Fibroblast of lung (primary cell): ENCODE data around the gene OGDHL. TPM values are rescaled to one million over a fixed set of nuclear protein-coding genes. Genes with fewer than 3 reads are reported as not detected.
"Not testable (repeated sequence)": the region's sequence is repeated elsewhere in the genome, so short reads cannot be mapped to it uniquely, and the experiment has no call there.

Experiments used
- DNase-seq, 2 donors: peaks; one replicate each; pipeline versions ENCODE4 v3.0.0 to v3.0.0-alpha.2; 2010; ENCODE audit warnings: low read depth in 2 of 2
- H2AFZ ChIP-seq: 2 replicates; pipeline ENCODE4 v1.5.1; 2012; ENCODE audit warnings: low read length, control low read depth, inconsistent platforms
- H3K27ac ChIP-seq: 2 replicates; pipeline ENCODE4 v1.5.1; 2011; ENCODE audit warnings: low read length, control low read depth; ENCODE audit not compliant: insufficient read depth
- H3K27me3 ChIP-seq: 2 replicates; pipeline ENCODE4 v1.5.1; 2011; ENCODE audit warnings: mild to moderate bottlenecking, low read length; ENCODE audit not compliant: control insufficient read depth, insufficient read depth
- H3K36me3 ChIP-seq: 2 replicates; pipeline ENCODE4 v1.5.1; 2011; ENCODE audit warnings: low read length; ENCODE audit not compliant: control insufficient read depth, insufficient read depth
- H3K4me1 ChIP-seq: 2 replicates; pipeline ENCODE4 v1.5.1; 2011; ENCODE audit warnings: low read length; ENCODE audit not compliant: control insufficient read depth, insufficient read depth; ENCODE audit errors: extremely low read depth
- H3K4me2 ChIP-seq: 2 replicates; pipeline ENCODE4 v1.5.1; 2011; ENCODE audit warnings: low read length, control low read depth; ENCODE audit not compliant: insufficient read depth; ENCODE audit errors: extremely low read depth
- H3K4me3 ChIP-seq, 4 experiments: fragments of 200-600 bp in 1 of 4; sonication (generic) in 1 of 4; replicated peaks in 1 of 4; 2 replicates each; pipeline ENCODE4 v1.5.1; 2011 to 2016; ENCODE audit warnings: low read length in 4 of 4, low read depth in 3 of 4, mild to moderate bottlenecking in 3 of 4, control low read depth in 2 of 4, inconsistent platforms in 1 of 4, mixed read lengths in 1 of 4; ENCODE audit not compliant: insufficient read depth in 1 of 4; ENCODE audit errors: control extremely low read depth in 1 of 4
- H3K79me2 ChIP-seq: 2 replicates; pipeline ENCODE4 v1.5.1; 2012; ENCODE audit warnings: mild to moderate bottlenecking, low read length, inconsistent platforms; ENCODE audit not compliant: control insufficient read depth, insufficient read depth
- H3K9ac ChIP-seq: 2 replicates; pipeline ENCODE4 v1.5.1; 2011; ENCODE audit warnings: mild to moderate bottlenecking, low read length, control low read depth; ENCODE audit not compliant: insufficient read depth
- H3K9me3 ChIP-seq: 2 replicates; pipeline ENCODE4 v1.5.1; 2012; ENCODE audit warnings: low read depth, low read length; ENCODE audit not compliant: control insufficient read depth, insufficient read depth
- H4K20me1 ChIP-seq: 2 replicates; pipeline ENCODE4 v1.5.1; 2011; ENCODE audit warnings: low read length; ENCODE audit not compliant: control insufficient read depth, insufficient read depth; ENCODE audit errors: extremely low read depth
- EZH2 ChIP-seq: IDR thresholded peaks from 2 replicates; pipeline ENCODE4 v1.5.1; 2012; ENCODE audit warnings: low read length, control low read depth, mild to moderate bottlenecking; ENCODE audit errors: missing control alignments
- polyA plus RNA-seq, 2 donors: library from polyadenylated mRNA; depleted of rRNA in 1 of 2; stranded (reverse) in 1 of 2; unstranded in 1 of 2; fragments of >200 nt; gene quantifications; 2 replicates each; pipeline ENCODE4 v1.2.1, GENCODE V29; 2011 to 2012; ENCODE audit warnings: missing spikeins in 1 of 2
- total RNA-seq: library from RNA; depleted of rRNA; stranded (reverse); fragments of >200 nt; gene quantifications from 2 replicates; pipeline ENCODE4 v1.2.1, GENCODE V29; 2014
- TF ChIP-seq, protein P1 (sequence below), 2 donors: IDR thresholded peaks in 1 of 2; conservative IDR thresholded peaks in 1 of 2; 1 replicate in 1 of 2; 2 replicates in 1 of 2; pipeline ENCODE4 v1.5.1; 2011 to 2012; ENCODE audit warnings: low read length in 2 of 2, control low read depth in 1 of 2, inconsistent platforms in 1 of 2, low read depth in 1 of 2, mild to moderate bottlenecking in 1 of 2

The OGDHL gene
- total and polyA plus RNA-seq, 2 donors (not counting 1 experiment from before 2014, with no cell fraction given) = under 0.01 to 0.06 TPM

- H3K36me3 ChIP-seq = no peaks in the 10 kb centered on the region
These were observed 5.5 kb downstream of the OGDHL start for GRCh38 chr10:49756641-49757040.

DNA sequence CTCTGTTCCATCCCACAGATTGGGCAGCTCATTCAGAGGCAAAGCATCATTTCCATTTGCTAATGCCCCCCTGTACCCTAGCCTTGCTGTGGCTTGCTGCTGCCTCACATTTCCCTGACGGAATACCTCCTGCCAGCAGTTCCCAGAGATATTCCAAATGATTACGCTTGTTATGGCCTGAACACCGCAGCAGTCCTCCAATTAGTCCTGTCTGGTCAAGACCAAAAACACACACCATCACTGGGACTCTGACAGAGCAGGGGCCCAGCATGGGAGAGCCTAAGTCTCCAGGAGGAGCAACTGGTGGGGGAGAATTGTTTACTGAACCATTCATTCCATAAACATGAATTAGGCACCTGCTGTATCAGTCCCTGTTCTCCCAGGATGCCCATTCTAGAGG lies 6.1 kb downstream of the OGDHL start:
- Histone ChIP-seq H3K79me2 (no peaks in the 10 kb centered on the region), H3K4me3 (no peak overlapping the region), H3K9ac (no peak overlapping the region), H4K20me1 (no peaks in the 10 kb centered on the region), H3K9me3 (no peaks in the 10 kb centered on the region), H3K36me3 (no peaks in the 10 kb centered on the region), H2AFZ (no peak overlapping the region), H3K27me3 (no peaks in the 10 kb centered on the region), H3K27ac (no peak overlapping the region), H3K4me1 (no peaks in the 10 kb centered on the region), H3K4me2 (no peak overlapping the region)
- no peak for DNase-seq
- TF ChIP-seq EZH2 = no peak
- TF ChIP-seq, protein P1, sequence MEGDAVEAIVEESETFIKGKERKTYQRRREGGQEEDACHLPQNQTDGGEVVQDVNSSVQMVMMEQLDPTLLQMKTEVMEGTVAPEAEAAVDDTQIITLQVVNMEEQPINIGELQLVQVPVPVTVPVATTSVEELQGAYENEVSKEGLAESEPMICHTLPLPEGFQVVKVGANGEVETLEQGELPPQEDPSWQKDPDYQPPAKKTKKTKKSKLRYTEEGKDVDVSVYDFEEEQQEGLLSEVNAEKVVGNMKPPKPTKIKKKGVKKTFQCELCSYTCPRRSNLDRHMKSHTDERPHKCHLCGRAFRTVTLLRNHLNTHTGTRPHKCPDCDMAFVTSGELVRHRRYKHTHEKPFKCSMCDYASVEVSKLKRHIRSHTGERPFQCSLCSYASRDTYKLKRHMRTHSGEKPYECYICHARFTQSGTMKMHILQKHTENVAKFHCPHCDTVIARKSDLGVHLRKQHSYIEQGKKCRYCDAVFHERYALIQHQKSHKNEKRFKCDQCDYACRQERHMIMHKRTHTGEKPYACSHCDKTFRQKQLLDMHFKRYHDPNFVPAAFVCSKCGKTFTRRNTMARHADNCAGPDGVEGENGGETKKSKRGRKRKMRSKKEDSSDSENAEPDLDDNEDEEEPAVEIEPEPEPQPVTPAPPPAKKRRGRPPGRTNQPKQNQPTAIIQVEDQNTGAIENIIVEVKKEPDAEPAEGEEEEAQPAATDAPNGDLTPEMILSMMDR (conservative IDR thresholded peaks at IDR 0.05 in 1 of 2, IDR thresholded peaks at IDR 0.05 in 1 of 2; ENCODE audit: low read depth in 1 of 2, low read length in 2 of 2) = no peak

More at GRCh38 chr10:49756641-49757040, 5.5 kb downstream of the OGDHL start:
- Histone ChIP-seq H3K9me3 (no peaks in the 10 kb centered on the region), H3K4me2 (no peak overlapping the region), H2AFZ (no peak overlapping the region), H3K27ac (no peak overlapping the region), H4K20me1 (no peaks in the 10 kb centered on the region), H3K27me3 (no peaks in the 10 kb centered on the region), H3K4me1 (no peaks in the 10 kb centered on the region), H3K79me2 (no peaks in the 10 kb centered on the region), H3K9ac (no peak overlapping the region), H3K4me3 (no peak overlapping the region)
- TF ChIP-seq EZH2 = no peak
- TF ChIP-seq, protein P1 (conservative IDR thresholded peaks at IDR 0.05 in 1 of 2, IDR thresholded peaks at IDR 0.05 in 1 of 2; ENCODE audit: low read depth in 1 of 2, low read length in 2 of 2) = no peak
- DNase-seq = no peak

GRCh38 chr10:49754951-49755350 lies 7.2 kb downstream of the OGDHL start:
- H3K4me1 ChIP-seq, H2AFZ ChIP-seq, H3K9ac ChIP-seq, H3K36me3 ChIP-seq, H4K20me1 ChIP-seq, H3K4me2 ChIP-seq, H3K79me2 ChIP-seq, H3K9me3 ChIP-seq, H3K27ac ChIP-seq, H3K4me3 ChIP-seq, DNase-seq, H3K27me3 ChIP-seq: not testable (repeated sequence)
